NCI-H526 treated with DMSO at 0.1 percent for 48 hours (cell line): ENCODE results near the gene RELL2.

ENCODE experiments used
- DNase-seq: peaks from one replicate; lab custom pipeline; 2025; lab: John Stamatoyannopoulos, UW

The RELL2 gene

GRCh38 chr5:141618804-141619554 is 17.8 kb upstream of the RELL2 start, which contains the start of gene DIAPH1:
Gene DIAPH1, minus strand, starts transcription at chr5:141619000. Its CDS starts 86 bp downstream, at chr5:141618914.
- peak; percentile 92 for DNase-seq

- DNase-seq = no peak
Measured at GRCh38 chr5:141623186-141623585, 13.6 kb upstream of the RELL2 start.

- no peak for DNase-seq
Measured at GRCh38 chr5:141623611-141624010, 13.2 kb upstream of the RELL2 start.

DNA sequence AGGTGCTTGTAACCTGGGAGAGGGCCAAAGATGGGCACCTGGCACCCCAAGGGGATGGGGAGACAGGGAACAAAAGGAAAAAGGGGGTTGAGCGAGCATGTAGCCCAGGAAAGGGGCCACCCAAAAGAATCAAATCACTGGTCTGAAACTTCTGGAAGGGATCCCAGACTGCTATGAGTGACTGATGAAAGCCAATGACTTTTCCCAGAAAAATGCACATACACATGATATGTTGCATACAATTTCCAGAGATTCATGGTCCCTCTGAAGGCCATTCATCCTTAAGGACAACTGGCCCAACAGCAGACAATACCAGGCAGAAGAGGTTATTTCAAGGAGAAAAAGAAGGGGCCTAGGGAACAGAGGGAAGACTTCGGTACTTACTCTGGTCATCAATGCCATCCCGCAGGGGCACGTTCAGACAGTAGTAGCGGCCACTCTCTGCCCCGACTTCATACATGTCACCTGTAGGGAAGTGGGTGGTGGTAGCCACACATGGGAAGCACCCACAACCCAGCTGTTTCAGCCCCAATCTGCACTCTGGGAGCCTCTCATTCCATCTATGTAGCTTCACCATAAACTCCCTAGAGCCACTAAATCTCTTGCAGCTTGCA is 8.5 kb upstream of the RELL2 start:
- no peak for DNase-seq

DNA sequence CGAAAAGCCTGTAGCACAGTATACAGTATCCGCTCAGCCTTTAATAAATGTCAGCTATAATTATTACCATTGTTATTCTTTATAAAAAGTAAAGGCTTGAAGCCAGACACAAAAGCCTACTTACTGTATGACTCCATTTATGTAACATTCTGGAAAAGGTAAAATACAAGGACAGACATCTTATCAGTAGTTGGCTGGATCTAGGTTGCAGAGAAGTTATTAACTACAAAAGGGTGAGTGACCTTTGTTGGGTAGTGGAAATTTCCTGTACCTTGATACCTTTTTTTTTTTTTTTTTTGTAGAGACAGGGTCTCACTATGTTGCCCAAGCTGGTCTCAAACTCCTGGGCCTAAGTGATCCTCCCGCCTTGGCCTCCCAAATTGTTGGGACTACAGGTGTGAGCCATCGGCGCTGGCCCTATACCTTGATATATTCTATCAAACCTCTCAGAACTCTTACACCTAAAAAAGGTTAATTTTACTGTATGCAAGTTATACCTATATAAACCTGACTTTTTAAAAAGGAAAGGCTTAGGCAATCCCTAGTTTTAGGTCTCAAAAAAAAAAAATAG is 6.1 kb upstream of the RELL2 start:
- no peak for DNase-seq

GRCh38 chr5:141632650-141633049 is 4.1 kb upstream of the RELL2 start:
- DNase-seq = no peak

DNA sequence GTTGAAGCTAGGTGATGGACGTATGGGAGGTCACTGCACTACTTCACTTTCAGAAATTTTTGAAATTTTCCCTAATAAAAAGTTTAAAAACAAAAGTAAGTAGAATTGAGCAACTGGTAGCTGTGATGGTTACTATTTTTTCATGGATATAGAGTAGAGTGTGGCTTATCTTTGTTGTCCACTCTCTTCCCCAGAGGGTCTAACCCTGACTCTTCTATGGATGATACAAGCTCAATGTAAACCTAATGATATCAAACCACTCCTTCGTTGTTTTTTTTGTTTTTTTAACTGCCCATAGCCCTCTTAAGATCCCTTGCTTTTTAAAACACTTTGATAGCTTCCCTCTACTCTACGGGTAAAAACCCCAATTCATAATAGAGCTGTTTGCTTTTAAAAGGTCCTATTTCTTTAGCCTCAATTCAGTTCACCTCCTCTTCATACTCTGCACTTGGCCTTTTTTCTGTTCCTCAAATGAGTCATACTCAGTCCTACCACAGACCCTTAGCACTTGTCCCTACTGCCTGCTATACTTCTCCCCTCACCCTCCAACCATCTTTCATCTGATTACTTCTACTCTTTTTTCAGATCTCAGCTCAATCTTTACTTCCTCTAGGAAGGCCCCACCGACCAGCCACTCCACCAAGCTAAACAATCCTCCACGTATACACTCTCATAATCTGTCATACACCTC is 2.8 kb upstream of the RELL2 start:
- no peak for DNase-seq

GRCh38 chr5:141634720-141635119 is 2.1 kb upstream of the RELL2 start:
- no peak for DNase-seq

DNA sequence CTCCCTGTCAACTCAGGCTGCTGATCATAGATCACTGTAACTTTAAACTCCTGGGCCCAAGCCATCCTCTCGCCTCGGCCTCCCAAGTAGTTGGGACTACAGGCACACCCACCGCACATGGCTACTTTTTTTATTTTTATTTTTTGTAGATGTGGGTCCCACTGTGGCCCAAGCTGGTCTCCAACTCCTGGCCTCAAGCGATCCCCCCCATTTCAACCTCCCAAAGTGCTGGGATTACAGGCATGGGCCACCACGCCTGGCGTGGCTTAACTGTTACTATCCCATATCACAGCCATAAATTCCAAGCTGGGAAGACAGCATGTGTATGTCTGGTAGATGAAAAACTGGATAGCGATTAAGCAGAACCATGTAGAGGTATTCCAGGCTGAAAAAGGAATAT is 1.2 kb upstream of the RELL2 start:
- no peak for DNase-seq

DNA sequence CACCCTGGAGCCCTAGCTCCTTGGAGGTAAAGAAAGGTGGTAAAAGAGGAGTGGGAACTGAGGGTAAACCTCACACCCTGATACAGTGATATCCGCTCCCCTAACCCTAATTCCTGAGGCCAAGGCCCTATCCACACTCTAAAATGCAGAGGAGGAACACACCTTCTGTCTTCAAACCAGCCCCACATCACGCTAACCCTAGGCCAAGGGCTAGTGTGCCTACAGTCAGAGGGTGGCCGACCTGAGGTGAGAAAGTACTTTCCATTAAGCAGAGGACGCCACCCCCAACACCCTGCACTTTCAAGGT is 738 bp upstream of the RELL2 start:
- no peak for DNase-seq

DNA sequence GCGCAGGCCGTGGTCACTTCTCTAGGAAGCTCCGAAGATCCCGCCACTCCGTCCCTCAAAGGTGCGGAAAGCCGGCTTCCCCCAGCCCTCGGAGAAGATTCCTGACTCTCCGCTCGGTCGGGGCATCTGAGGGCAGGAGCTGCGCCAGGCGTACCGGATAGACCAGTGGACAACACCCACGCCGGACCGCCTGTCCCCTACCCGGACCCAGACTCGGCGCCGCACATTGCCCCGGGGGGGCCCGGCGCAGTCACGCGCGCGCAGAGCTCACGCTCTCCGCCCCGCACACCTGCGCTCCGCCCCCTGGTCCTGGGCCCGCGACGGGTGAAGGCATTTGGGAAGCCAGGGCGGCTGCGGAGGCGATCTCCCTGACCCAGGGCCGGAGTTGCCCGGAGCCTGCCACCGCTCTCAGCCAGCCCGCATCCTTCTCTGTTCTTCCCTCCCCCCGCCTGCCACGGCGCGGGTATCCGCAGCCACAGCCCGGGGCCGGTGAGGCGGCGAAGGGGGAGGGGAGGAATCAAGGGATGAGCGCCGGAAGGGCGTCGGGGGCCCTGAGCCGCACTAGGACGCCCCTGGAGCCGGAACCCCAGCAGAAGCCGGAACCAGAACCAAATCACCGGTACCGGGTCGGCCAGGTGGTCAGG is 448 bp downstream of the RELL2 start:
- DNase-seq = no peak

- peak; percentile 21 for DNase-seq
Measured at GRCh38 chr5:141637767-141638419, 1.1 kb downstream of the RELL2 start.

- DNase-seq = no peak
Measured at GRCh38 chr5:141638771-141639170, 2.0 kb downstream of the RELL2 start.

GRCh38 chr5:141639357-141640050 is 2.7 kb downstream of the RELL2 start:
- DNase-seq = no peak

- DNase-seq = no peak
Measured at GRCh38 chr5:141640051-141640415, 3.2 kb downstream of the RELL2 start.

GRCh38 chr5:141640698-141641097 is 3.9 kb downstream of the RELL2 start:
- DNase-seq = no peak

- DNase-seq = no peak
Measured at GRCh38 chr5:141641634-141642267, 5.0 kb downstream of the RELL2 start.

GRCh38 chr5:141646026-141646425 is 9.2 kb downstream of the RELL2 start:
- no peak for DNase-seq

GRCh38 chr5:141647242-141647641 is 10.4 kb downstream of the RELL2 start:
- DNase-seq = no peak

- no peak for DNase-seq
Measured at GRCh38 chr5:141647851-141648250, 11.1 kb downstream of the RELL2 start.
